Measurements from ENCODE around the gene PCBP3.

The PCBP3 gene

GRCh38 chr21:45841033-45841432, 197.5 kb downstream of the PCBP3 start:
- no peak for DNase-seq (ENCODE audit: extremely low spot score)
- POLR2A ChIA-PET: no interaction called here
- CTCF ChIA-PET: no interaction called here
- no peak for TF ChIP-seq CTCF (IDR thresholded peaks at IDR 0.05; ENCODE audit: control extremely low read depth, extremely low read depth, low read depth, missing control alignments)

- no peak for TF ChIP-seq CTCF (IDR thresholded peaks at IDR 0.05; ENCODE audit: control extremely low read depth, extremely low read depth, low read depth, missing control alignments)
- CTCF ChIA-PET: no interaction called here
- no peak for DNase-seq (ENCODE audit: extremely low spot score)
- POLR2A ChIA-PET: no interaction called here
These were observed 199.9 kb downstream of the PCBP3 start for GRCh38 chr21:45843426-45843825.

GRCh38 chr21:45844181-45844580, 200.7 kb downstream of the PCBP3 start:
- ChIA-PET CTCF (no interaction called here), POLR2A (no interaction called here)
- TF ChIP-seq CTCF (IDR thresholded peaks at IDR 0.05; ENCODE audit: control extremely low read depth, extremely low read depth, low read depth, missing control alignments): no peak
- no peak for DNase-seq (ENCODE audit: extremely low spot score)

GRCh38 chr21:45845063-45845769, 201.7 kb downstream of the PCBP3 start:
- DNase-seq (ENCODE audit: extremely low spot score): no peak
- TF ChIP-seq CTCF (IDR thresholded peaks at IDR 0.05; ENCODE audit: control extremely low read depth, extremely low read depth, low read depth, missing control alignments): no peak
- CTCF ChIA-PET: interaction anchor here (0.9 kb wide), 1 partner anchor 9 kb away, joined by 3 read pairs; no protein-coding TSS in a partner anchor
- POLR2A ChIA-PET: no interaction called here

- POLR2A ChIA-PET: no interaction called here
- DNase-seq (ENCODE audit: extremely low spot score): no peak
- TF ChIP-seq CTCF (IDR thresholded peaks at IDR 0.05; ENCODE audit: control extremely low read depth, extremely low read depth, low read depth, missing control alignments): no peak
These were observed 202.2 kb downstream of the PCBP3 start for GRCh38 chr21:45845770-45846090.

GRCh38 chr21:45846373-45847160, 203.0 kb downstream of the PCBP3 start:
- CTCF ChIA-PET: interaction anchor here (0.9 to 2.3 kb wide), 2 partner anchors 35 to 708 kb away, joined by 3 to 7 read pairs; no protein-coding TSS in a partner anchor
- POLR2A ChIA-PET: no interaction called here
- no peak for TF ChIP-seq CTCF (IDR thresholded peaks at IDR 0.05; ENCODE audit: control extremely low read depth, extremely low read depth, low read depth, missing control alignments)
- DNase-seq (ENCODE audit: extremely low spot score): no peak

More at GRCh38 chr21:45845770-45846090, 202.2 kb downstream of the PCBP3 start:
- CTCF ChIA-PET: interaction anchor here (0.9 to 2.3 kb wide), 2 partner anchors 9 to 36 kb away, joined by 3 to 7 read pairs; no protein-coding TSS in a partner anchor
